IMR-90 (cell line): ENCODE measurements around the gene CLDN19. TPM values are rescaled to one million over a fixed set of nuclear protein-coding genes. Genes with fewer than 3 reads are reported as not detected.

Experiments used
- ATAC-seq: fragments of 200-7000 bp; cut with Tn5 transposase; 2 replicates; pipeline ENCODE4 v1.9.1; 2020; ENCODE audit warnings: low read depth, mild to moderate bottlenecking, moderate library complexity
- BruUV-seq: library from RNA; stranded (reverse); fragments of 400-500 nt; replicated peaks from 2 replicates; lab custom pipeline; 2021; lab: Mats Ljungman, UMichigan
- CTCF ChIA-PET: fragments of 300-600 bp; formaldehyde crosslinking; extraction: SDS; loops from one replicate; lab custom pipeline; 2021; ENCODE audit warnings: antibody characterized with exemption; lab: Yijun Ruan, JAX
- POLR2A ChIA-PET: fragments of 300-600 bp; sonication (Branson Sonifier 250); formaldehyde crosslinking; loops from one replicate; lab custom pipeline; 2022; ENCODE audit warnings: antibody characterized with exemption; ENCODE audit not compliant: unreplicated experiment; lab: Charles Lee
- DNase-seq: peaks from one replicate; pipeline ENCODE4 v3.0.0; 2013
- H2AFZ ChIP-seq: replicated peaks from 2 replicates; pipeline ENCODE3; 2013; ENCODE audit warnings: low read length, mild to moderate bottlenecking; ENCODE audit not compliant: poor library complexity
- H2AK5ac ChIP-seq: 2 replicates; pipeline ENCODE4 v1.6.1; 2013; ENCODE audit warnings: low read depth, low read length, inconsistent platforms
- H2AK9ac ChIP-seq: replicated peaks from 2 replicates; pipeline ENCODE3; 2013; ENCODE audit warnings: mild to moderate bottlenecking, low read depth, low read length, moderate library complexity; ENCODE audit not compliant: poor library complexity
- H2BK120ac ChIP-seq: 2 replicates; pipeline ENCODE4 v1.6.1; 2013; ENCODE audit warnings: low read depth, low read length, inconsistent platforms
- H2BK15ac ChIP-seq: 3 replicates; pipeline ENCODE4 v1.6.1; 2013; ENCODE audit warnings: low read depth, low read length, inconsistent platforms
- H2BK20ac ChIP-seq: 2 replicates; pipeline ENCODE4 v1.6.1; 2013; ENCODE audit warnings: low read depth, mild to moderate bottlenecking, inconsistent platforms, low read length, moderate library complexity
- H2BK5ac ChIP-seq: 2 replicates; pipeline ENCODE4 v1.6.1; 2013; ENCODE audit warnings: mild to moderate bottlenecking, low read depth, low read length, inconsistent platforms; ENCODE audit not compliant: poor library complexity, severe bottlenecking
- H3K14ac ChIP-seq: replicated peaks from 2 replicates; pipeline ENCODE4 v1.6.1; 2013; ENCODE audit warnings: low read depth, low read length, inconsistent platforms
- H3K18ac ChIP-seq: 2 replicates; pipeline ENCODE4 v1.6.1; 2013; ENCODE audit warnings: low read depth, low read length, control low read depth
- H3K23ac ChIP-seq: 2 replicates; pipeline ENCODE4 v1.6.1; 2013; ENCODE audit warnings: low read depth, low read length, inconsistent platforms
- H3K27ac ChIP-seq: 2 replicates; pipeline ENCODE4 v1.5.1; 2013; ENCODE audit warnings: mild to moderate bottlenecking, control low read depth, low read length; ENCODE audit not compliant: insufficient read depth
- H3K27me3 ChIP-seq: 2 replicates; pipeline ENCODE4 v1.6.1; 2013; ENCODE audit warnings: low read length; ENCODE audit not compliant: control insufficient read depth, insufficient read depth
- H3K36me3 ChIP-seq: 2 replicates; pipeline ENCODE4 v1.6.1; 2013; ENCODE audit warnings: low read length, mixed read lengths; ENCODE audit not compliant: control insufficient read depth, insufficient read depth
- H3K4ac ChIP-seq: 2 replicates; pipeline ENCODE4 v1.6.1; 2013; ENCODE audit warnings: low read depth, low read length, inconsistent platforms
- H3K4me1 ChIP-seq: 2 replicates; pipeline ENCODE4 v1.6.1; 2013; ENCODE audit warnings: low read length, mixed read lengths; ENCODE audit not compliant: control insufficient read depth, insufficient read depth
- H3K4me2 ChIP-seq: 2 replicates; pipeline ENCODE4 v1.6.1; 2013; ENCODE audit warnings: low read depth, mild to moderate bottlenecking, control low read depth, low read length, moderate library complexity
- H3K4me3 ChIP-seq: 2 replicates; pipeline ENCODE4 v1.5.1; 2013; ENCODE audit warnings: low read depth, mild to moderate bottlenecking, control low read depth, low read length, moderate library complexity; ENCODE audit not compliant: insufficient read depth
- H3K56ac ChIP-seq: 2 replicates; pipeline ENCODE4 v1.6.1; 2013; ENCODE audit warnings: low read length, inconsistent platforms; ENCODE audit not compliant: insufficient read depth; ENCODE audit errors: extremely low read depth
- H3K79me1 ChIP-seq, 2 experiments: 2 replicates each; pipeline ENCODE4 v1.6.1; 2013; ENCODE audit warnings: low read length in 2 of 2, inconsistent platforms in 1 of 2, low read depth in 1 of 2
- H3K9ac ChIP-seq: 2 replicates; pipeline ENCODE4 v1.6.1; 2013; ENCODE audit warnings: low read depth, low read length, control low read depth
- H3K9me1 ChIP-seq: 2 replicates; pipeline ENCODE4 v1.6.1; 2013; ENCODE audit warnings: low read length, inconsistent platforms; ENCODE audit not compliant: insufficient read depth
- H3K9me3 ChIP-seq: 2 replicates; pipeline ENCODE4 v1.6.1; 2013; ENCODE audit warnings: low read length; ENCODE audit not compliant: control insufficient read depth, insufficient read depth
- H4K20me1 ChIP-seq: 2 replicates; pipeline ENCODE4 v1.6.1; 2013; ENCODE audit warnings: low read length, inconsistent platforms; ENCODE audit not compliant: insufficient read depth
- H4K5ac ChIP-seq: 2 replicates; pipeline ENCODE4 v1.6.1; 2013; ENCODE audit warnings: mild to moderate bottlenecking, low read depth, low read length, control low read depth
- H4K8ac ChIP-seq, 2 experiments: 2 replicates each; pipeline ENCODE4 v1.6.1; 2013; ENCODE audit warnings: low read depth in 2 of 2, low read length in 2 of 2, control low read depth in 1 of 2, inconsistent platforms in 1 of 2
- H4K91ac ChIP-seq: 2 replicates; pipeline ENCODE4 v1.6.1; 2013; ENCODE audit warnings: low read depth, low read length, inconsistent platforms; ENCODE audit not compliant: insufficient read depth
- BHLHE40 ChIP-seq: fragments of 150-350 bp; IDR thresholded peaks from 2 replicates; pipeline ENCODE4 v1.6.1; 2016; ENCODE audit warnings: mild to moderate bottlenecking, low read depth, low read length
- CEBPB ChIP-seq: IDR thresholded peaks from 2 replicates; pipeline ENCODE4 v1.6.1; 2012; ENCODE audit warnings: low read depth, low read length, improper control_type of control experiment
- CHD1 ChIP-seq: IDR thresholded peaks from 2 replicates; pipeline ENCODE4 v1.6.1; 2012; ENCODE audit warnings: low read depth, low read length, improper control_type of control experiment
- CTCF ChIP-seq: conservative IDR thresholded peaks from 2 replicates; pipeline ENCODE4 v1.5.1; 2012; ENCODE audit warnings: mild to moderate bottlenecking, low read depth, low read length, improper control_type of control experiment
- ELK1 ChIP-seq: fragments of 150-350 bp; IDR thresholded peaks from 2 replicates; pipeline ENCODE4 v1.6.1; 2016; ENCODE audit warnings: low read depth, mild to moderate bottlenecking, low read length, moderate library complexity, borderline replicate concordance
- FOS ChIP-seq: fragments of 150-350 bp; IDR thresholded peaks from 2 replicates; pipeline ENCODE4 v1.6.1; 2016; ENCODE audit warnings: low read depth, low read length
- MAFK ChIP-seq: IDR thresholded peaks from 2 replicates; pipeline ENCODE4 v1.6.1; 2012; ENCODE audit warnings: low read depth, low read length, improper control_type of control experiment
- MAZ ChIP-seq: IDR thresholded peaks from 2 replicates; pipeline ENCODE4 v1.6.1; 2012; ENCODE audit warnings: low read depth, mild to moderate bottlenecking, low read length, improper control_type of control experiment, moderate library complexity, borderline replicate concordance
- MXI1 ChIP-seq: IDR thresholded peaks from 2 replicates; pipeline ENCODE4 v1.6.1; 2012; ENCODE audit warnings: low read depth, mild to moderate bottlenecking, low read length, moderate library complexity, borderline replicate concordance
- NFE2L2 ChIP-seq: fragments of 150-350 bp; IDR thresholded peaks from 2 replicates; pipeline ENCODE4 v1.6.1; 2016; ENCODE audit warnings: low read depth, mild to moderate bottlenecking, low read length
- POLR2A ChIP-seq: IDR thresholded peaks from 2 replicates; pipeline ENCODE4 v1.6.1; 2012; ENCODE audit warnings: mild to moderate bottlenecking, low read depth, low read length
- RAD21 ChIP-seq: IDR thresholded peaks from 2 replicates; pipeline ENCODE4 v1.6.1; 2012; ENCODE audit warnings: low read length, improper control_type of control experiment
- RCOR1 ChIP-seq: IDR thresholded peaks from 2 replicates; pipeline ENCODE4 v1.6.1; 2012; ENCODE audit warnings: mild to moderate bottlenecking, low read length, improper control_type of control experiment; ENCODE audit not compliant: insufficient replicate concordance
- RFX5 ChIP-seq: IDR thresholded peaks from 2 replicates; pipeline ENCODE4 v1.8.0; 2012; ENCODE audit warnings: low read depth, mild to moderate bottlenecking, low read length, moderate library complexity
- SMC3 ChIP-seq: fragments of 150-350 bp; IDR thresholded peaks from 2 replicates; pipeline ENCODE4 v1.6.1; 2016; ENCODE audit warnings: low read depth, mild to moderate bottlenecking, antibody characterized with exemption, low read length, moderate library complexity
- USF2 ChIP-seq: fragments of 150-350 bp; IDR thresholded peaks from 2 replicates; pipeline ENCODE4 v1.6.1; 2017; ENCODE audit warnings: mild to moderate bottlenecking, antibody characterized with exemption, low read length, low read depth
- WGBS, 2 experiments: methylation state at CpG; one replicate each; pipeline versions ENCODE4 v1.1.5 to v1.1.7; 2013; ENCODE audit warnings: missing lambda C conversion rate in 2 of 2; ENCODE audit not compliant: insufficient read length in 1 of 2; ENCODE audit errors: extremely low coverage in 2 of 2; 5-methylcytosine and 5-hydroxymethylcytosine counted together
- dilution Hi-C: fragments of 300-500 bp; cut with HindIII; formaldehyde crosslinking; loops from one replicate; pipeline ENCODE4 v1.14.3; 2018; ENCODE audit warnings: low sequenced_read_pairs; ENCODE audit not compliant: unreplicated experiment
- in situ Hi-C: fragments of 300-500 bp; cut with MboI; formaldehyde crosslinking; loops from 3 replicates; pipeline ENCODE4 v1.14.3; 2019; ENCODE audit warnings: low sequenced_read_pairs, inconsistent platforms, mixed read lengths
- intact Hi-C: fragments of 100-400 bp; cut with micrococcal nuclease; formaldehyde crosslinking; loops from 2 replicates; pipeline ENCODE4 v1.10.0; 2022
- polyA plus RNA-seq, 3 experiments: library from polyadenylated mRNA; depleted of rRNA; stranded (reverse); fragments of >200 nt; gene quantifications; 2 replicates each; pipeline ENCODE4 v1.2.3, GENCODE V29; 2012; ENCODE audit warnings: low replicate concordance in 1 of 3
- total RNA-seq: library from RNA; depleted of rRNA; stranded (reverse); fragments of >200 nt; gene quantifications from 2 replicates; pipeline ENCODE4 v1.2.3, GENCODE V29; 2012

CLDN19 gene
- total and polyA plus RNA-seq, 2 of the 4 experiments (the other 2 are of a cell fraction), result not detected

- POLR2A ChIA-PET, result no interaction called here
- no peak overlapping the region for H3K27ac ChIP-seq
- H3K18ac ChIP-seq, result no peak overlapping the region
- no peak overlapping the region for H4K91ac ChIP-seq
- ATAC-seq, result no peak
- no peaks in the 10 kb centered on the region for H3K27me3 ChIP-seq
- CTCF ChIA-PET, result no interaction called here
- no peak overlapping the region for H4K8ac ChIP-seq
- H2BK15ac ChIP-seq, result no peak overlapping the region
- no peak overlapping the region for H3K4ac ChIP-seq
- H3K4me2 ChIP-seq, result no peak overlapping the region
- peaks cover 3% of the 10 kb centered on the region for H3K4me1 ChIP-seq
- peaks cover 33 to 41% of the 10 kb centered on the region in 2 experiments for H3K79me1 ChIP-seq
- no peak overlapping the region for H3K9ac ChIP-seq
- peaks cover 72% of the 10 kb centered on the region for H3K36me3 ChIP-seq
- no peak overlapping the region for H4K5ac ChIP-seq
- no peak overlapping the region for H3K56ac ChIP-seq
- no peak overlapping the region for H2AFZ ChIP-seq
- peaks cover 12% of the 10 kb centered on the region for H4K20me1 ChIP-seq
- TF ChIP-seq CHD1, result no peak
- TF ChIP-seq NFE2L2, result no peak
- TF ChIP-seq CEBPB, result no peak
- TF ChIP-seq USF2, result no peak
- TF ChIP-seq RAD21, result no peak
- no peak for TF ChIP-seq FOS
- TF ChIP-seq POLR2A, result no peak
- TF ChIP-seq MAZ, result no peak
- no peak for TF ChIP-seq SMC3
- TF ChIP-seq BHLHE40, result no peak
- no peak for TF ChIP-seq MAFK
- TF ChIP-seq CTCF, result no peak
- TF ChIP-seq ELK1, result no peak
- no peak for TF ChIP-seq RFX5
- no peak for TF ChIP-seq RCOR1
- TF ChIP-seq MXI1, result no peak
- peaks cover 12% of the 10 kb centered on the region; the same call in 1 of the 2 replicates for H3K9me1 ChIP-seq
- in situ Hi-C loops (no loop called here), intact Hi-C loops (no loop called here), dilution Hi-C loops (no loop called here)
- no peak overlapping the region for H2BK5ac ChIP-seq
- no peak overlapping the region for H3K4me3 ChIP-seq
- H3K23ac ChIP-seq, result no peak overlapping the region
- no peak overlapping the region for H2BK120ac ChIP-seq
- no peak overlapping the region for H2AK5ac ChIP-seq
- no peak overlapping the region for H2BK20ac ChIP-seq
- BruUV-seq, result no TSS peak
- 87% methylated on average over 3 of the region's 6 CpGs; no CpG with 5 or more reads in 1 of the 2 experiments for WGBS, 2 experiments
- H3K14ac ChIP-seq, result no peak overlapping the region
- H3K9me3 ChIP-seq, result no peaks in the 10 kb centered on the region
- DNase-seq, result no peak
- H2AK9ac ChIP-seq, result no peak overlapping the region
Observed at GRCh38 chr1:42752284-42752683, 12.2 kb upstream of the CLDN19 start.
